ENCODE measurements around the gene PITPNM3.

Gene PITPNM3

GRCh38 chr17:6446516-6447100 lies 109.7 kb downstream of the PITPNM3 start:
- TF ChIP-seq CTCF (IDR thresholded peaks at IDR 0.05; ENCODE audit: low read depth, low read length): no peak
- no peak for DNase-seq
- H3K27ac ChIP-seq: no peak overlapping the region
- no peaks in the 10 kb centered on the region for H3K9me3 ChIP-seq (ENCODE audit: severe bottlenecking)
- no peaks in the 10 kb centered on the region for H3K27me3 ChIP-seq (ENCODE audit: insufficient read depth, low read depth, severe bottlenecking)
- peaks cover 51% of the 10 kb centered on the region for H3K36me3 ChIP-seq
- H3K4me3 ChIP-seq (ENCODE audit: low read depth, low read length): no peak overlapping the region

GRCh38 chr17:6444571-6445335 lies 111.6 kb downstream of the PITPNM3 start:
- Histone ChIP-seq H3K36me3 (peaks cover 45% of the 10 kb centered on the region), H3K27me3 (ENCODE audit: insufficient read depth, low read depth, severe bottlenecking) (no peaks in the 10 kb centered on the region), H3K9me3 (ENCODE audit: severe bottlenecking) (no peaks in the 10 kb centered on the region), H3K27ac (peak overlapping the region; percentile 64), H3K4me3 (ENCODE audit: low read depth, low read length) (peak overlapping the region; percentile 53)
- no peak for TF ChIP-seq CTCF (IDR thresholded peaks at IDR 0.05; ENCODE audit: low read depth, low read length)
- no peak for DNase-seq

- peaks cover 37% of the 10 kb centered on the region for H3K36me3 ChIP-seq
- peak within 1 kb of the TSS; percentile 98 for H3K27ac ChIP-seq
- DNase-seq: peak; percentile 99
- no peaks in the 10 kb centered on the region for H3K9me3 ChIP-seq (ENCODE audit: severe bottlenecking)
- H3K4me3 ChIP-seq (ENCODE audit: low read depth, low read length): peak within 1 kb of the TSS; percentile 62
- TF ChIP-seq CTCF (IDR thresholded peaks at IDR 0.05; ENCODE audit: low read depth, low read length): no peak
- H3K27me3 ChIP-seq (ENCODE audit: insufficient read depth, low read depth, severe bottlenecking): no peaks in the 10 kb centered on the region
Observed at GRCh38 chr17:6443692-6444570, 112.4 kb downstream of the PITPNM3 start, which contains the start of gene PIMREG. Gene PIMREG (plus strand): TSS chr17:6444455. CDS start chr17:6445111, 656 bp downstream.

GRCh38 chr17:6442775-6443174 lies 113.6 kb downstream of the PITPNM3 start:
- H3K36me3 ChIP-seq: peaks cover 28% of the 10 kb centered on the region

GRCh38 chr17:6439951-6440350 lies 116.4 kb downstream of the PITPNM3 start:
- no peak overlapping the region for H3K4me3 ChIP-seq (ENCODE audit: low read depth, low read length)
- H3K36me3 ChIP-seq: no peaks in the 10 kb centered on the region; the same call in 1 of the 2 replicates
- DNase-seq: no peak
- no peaks in the 10 kb centered on the region for H3K9me3 ChIP-seq (ENCODE audit: severe bottlenecking)
- no peak overlapping the region for H3K27ac ChIP-seq
- H3K27me3 ChIP-seq (ENCODE audit: insufficient read depth, low read depth, severe bottlenecking): no peaks in the 10 kb centered on the region
- no peak for TF ChIP-seq CTCF (IDR thresholded peaks at IDR 0.05; ENCODE audit: low read depth, low read length)

More at GRCh38 chr17:6442775-6443174, 113.6 kb downstream of the PITPNM3 start:
- no peak overlapping the region for H3K4me3 ChIP-seq (ENCODE audit: low read depth, low read length)
- no peak for DNase-seq
- H3K27ac ChIP-seq: peak overlapping the region; percentile 98
- TF ChIP-seq CTCF (IDR thresholded peaks at IDR 0.05; ENCODE audit: low read depth, low read length): no peak
- no peaks in the 10 kb centered on the region for H3K27me3 ChIP-seq (ENCODE audit: insufficient read depth, low read depth, severe bottlenecking)
- H3K9me3 ChIP-seq (ENCODE audit: severe bottlenecking): no peaks in the 10 kb centered on the region
